Measurements from ENCODE around the gene CDK6. TPM values are rescaled to one million over a fixed set of nuclear protein-coding genes. Genes with fewer than 3 reads are reported as not detected.
"Not testable (repeated sequence)": the region's sequence is repeated elsewhere in the genome, so short reads cannot be mapped to it uniquely, and the experiment has no call there.

The CDK6 gene
- total RNA-seq, result 23.6 TPM
- long read RNA-seq, partial matches to known transcripts, result 4 of 7 reads
- long read RNA-seq, other reads (novel, unspliced or antisense), result 2 of 7 reads

GRCh38 chr7:92836489-92836999 lies at the start of gene CDK6:
TSS of gene CDK6 (minus strand) at chr7:92836573. CDS start at chr7:92833323, 3,250 bp downstream.
- ATAC-seq (peak; percentile 53), DNase-seq (ENCODE audit: missing footprints) (peak; percentile 78)
- intact Hi-C loops (cut with DNase I), result loop anchor here (2.0 to 10.0 kb wide), 3 partner anchors 46 to 312 kb away; partner anchors contain the start of genes PEX1 and RBM48

DNA sequence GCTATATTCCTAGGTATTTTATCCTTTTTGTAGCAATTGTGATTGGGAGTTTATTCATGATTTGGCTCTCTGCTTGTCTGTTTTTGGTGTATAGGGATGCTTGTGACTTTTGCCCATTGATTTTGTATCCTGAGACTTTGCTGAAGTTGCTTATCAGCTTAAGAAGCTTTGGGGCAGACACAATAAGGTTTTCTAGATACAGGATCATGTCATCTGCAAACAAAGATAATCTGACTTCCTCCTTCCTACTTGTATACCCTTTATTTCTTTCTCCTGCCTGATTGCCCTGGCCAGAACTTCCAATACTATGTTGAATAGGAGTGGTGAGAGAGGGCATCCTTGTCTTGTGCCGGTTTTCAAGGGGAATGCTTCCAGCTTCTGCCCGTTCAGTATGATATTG lies 49.7 kb upstream of the CDK6 start:
- intact Hi-C loops (cut with DNase I); DNase-seq (ENCODE audit: missing footprints); ATAC-seq: not testable (repeated sequence)

- DNase-seq (ENCODE audit: missing footprints) (no peak), ATAC-seq (no peak)
- intact Hi-C loops (cut with DNase I), result loop anchor here (5.0 kb wide), 2 partner anchors 47 to 262 kb away; partner anchors contain the start of gene CDK6
These were observed 47.8 kb upstream of the CDK6 start for GRCh38 chr7:92884218-92884617.

GRCh38 chr7:92882760-92883159 lies 46.4 kb upstream of the CDK6 start:
- ATAC-seq, result no peak
- intact Hi-C loops (cut with DNase I), result loop anchor here (5.0 kb wide), 2 partner anchors 45 to 260 kb away; partner anchors contain the start of gene CDK6
- DNase-seq (ENCODE audit: missing footprints), result no peak

GRCh38 chr7:92881091-92881485 lies 44.7 kb upstream of the CDK6 start:
- no peak for ATAC-seq
- intact Hi-C loops (cut with DNase I), result loop anchor here (5.0 kb wide), 2 partner anchors 44 to 259 kb away; partner anchors contain the start of gene CDK6
- DNase-seq (ENCODE audit: missing footprints), result no peak

DNA sequence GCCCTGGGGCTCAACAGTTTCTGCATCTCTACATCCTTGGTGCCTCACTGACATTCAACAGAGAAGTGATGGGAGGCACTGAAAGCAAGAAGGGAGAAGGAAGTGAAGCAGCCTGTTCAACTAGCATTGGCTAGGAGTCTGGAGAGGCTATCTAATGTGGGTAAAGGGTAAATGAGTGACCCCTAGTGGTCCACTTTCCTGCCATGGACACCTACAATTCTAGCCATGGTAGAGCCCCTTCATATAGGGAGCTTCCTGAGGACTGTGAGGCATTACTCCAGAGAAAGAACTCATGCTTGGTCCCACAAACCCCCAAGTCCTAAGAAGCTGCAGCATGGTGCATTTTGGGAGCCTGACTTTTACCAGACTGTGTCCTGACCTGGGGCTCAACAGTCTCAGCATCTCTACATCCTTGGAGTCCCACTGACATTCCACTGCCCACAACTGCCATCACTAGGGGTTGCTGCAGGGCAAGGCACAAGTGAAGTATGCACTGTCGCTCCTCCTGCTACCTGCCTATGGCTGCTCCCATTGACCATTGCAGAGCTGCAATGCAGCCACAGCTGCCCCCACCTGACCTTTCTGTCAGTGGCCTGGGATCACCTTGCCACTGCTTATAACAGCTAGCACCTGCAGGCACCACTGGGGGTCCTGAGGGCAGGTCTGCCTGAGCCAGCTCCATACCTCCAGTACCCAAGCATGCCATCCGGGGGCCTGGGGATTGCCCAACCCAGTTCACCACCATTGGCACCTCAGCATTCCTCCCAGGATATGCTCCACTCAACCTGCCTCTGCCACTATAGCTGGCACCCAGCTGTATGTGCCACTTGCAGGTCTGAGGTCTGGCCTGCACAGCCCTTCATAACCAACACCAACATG lies 44.1 kb upstream of the CDK6 start:
- ATAC-seq (peak; percentile 34), DNase-seq (ENCODE audit: missing footprints) (no peak)
- intact Hi-C loops (cut with DNase I), result loop anchor here (5.0 kb wide), 2 partner anchors 43 to 258 kb away; partner anchors contain the start of gene CDK6

GRCh38 chr7:92877367-92877766 lies 41.0 kb upstream of the CDK6 start:
- DNase-seq (ENCODE audit: missing footprints) (no peak), ATAC-seq (no peak)
- intact Hi-C loops (cut with DNase I), result loop anchor here (10.0 kb wide), 1 partner anchor 177 kb away; no protein-coding TSS in a partner anchor

DNA sequence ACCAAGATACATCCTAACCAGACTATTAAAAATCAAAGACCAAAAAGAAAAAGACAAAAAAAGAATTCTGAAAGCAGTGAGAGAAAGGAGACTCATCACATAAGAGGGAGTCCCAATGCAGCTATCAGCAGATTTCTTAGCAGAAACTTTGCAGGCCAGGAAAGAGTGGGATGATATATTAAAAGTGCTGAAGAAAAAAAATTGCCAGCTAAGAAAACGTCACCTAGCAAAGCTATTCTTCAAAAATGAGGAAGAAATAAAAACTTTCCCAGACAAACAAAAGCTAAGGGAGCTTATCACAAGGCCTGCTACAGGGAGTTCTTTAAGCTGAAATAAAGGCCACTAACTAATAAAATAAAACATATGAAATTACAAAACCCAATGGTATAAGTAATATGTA lies 40.5 kb upstream of the CDK6 start:
- DNase-seq (ENCODE audit: missing footprints) (no peak), ATAC-seq (no peak)
- intact Hi-C loops (cut with DNase I), result loop anchor here (10.0 kb wide), 1 partner anchor 178 kb away; no protein-coding TSS in a partner anchor

DNA sequence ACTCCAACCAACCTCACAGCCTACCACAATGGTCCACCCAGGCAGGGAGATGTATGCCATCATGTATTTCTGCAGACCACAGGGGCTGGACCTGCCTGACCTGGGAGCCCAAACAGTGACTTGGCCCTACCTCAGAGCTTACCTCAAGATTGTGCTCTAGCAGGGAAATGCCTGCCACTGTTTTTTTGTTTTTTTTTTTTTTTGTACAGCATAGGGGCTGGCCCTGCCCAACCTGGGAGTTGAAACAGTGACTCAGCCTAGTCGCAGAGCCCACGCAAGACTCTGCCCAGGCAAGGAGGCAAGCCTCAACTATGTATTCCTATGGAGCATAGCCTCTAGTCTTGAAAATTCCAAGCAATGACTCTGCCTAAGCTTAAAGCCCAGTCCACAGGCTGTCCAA lies 39.3 kb upstream of the CDK6 start:
- no peak for ATAC-seq
- no peak for DNase-seq (ENCODE audit: missing footprints)
- intact Hi-C loops (cut with DNase I), result loop anchor here (10.0 kb wide), 1 partner anchor 179 kb away; no protein-coding TSS in a partner anchor

GRCh38 chr7:92875173-92875572 lies 38.8 kb upstream of the CDK6 start:
- intact Hi-C loops (cut with DNase I), result loop anchor here (10.0 kb wide), 1 partner anchor 180 kb away; no protein-coding TSS in a partner anchor
- no peak for DNase-seq (ENCODE audit: missing footprints)
- ATAC-seq, result no peak

DNA sequence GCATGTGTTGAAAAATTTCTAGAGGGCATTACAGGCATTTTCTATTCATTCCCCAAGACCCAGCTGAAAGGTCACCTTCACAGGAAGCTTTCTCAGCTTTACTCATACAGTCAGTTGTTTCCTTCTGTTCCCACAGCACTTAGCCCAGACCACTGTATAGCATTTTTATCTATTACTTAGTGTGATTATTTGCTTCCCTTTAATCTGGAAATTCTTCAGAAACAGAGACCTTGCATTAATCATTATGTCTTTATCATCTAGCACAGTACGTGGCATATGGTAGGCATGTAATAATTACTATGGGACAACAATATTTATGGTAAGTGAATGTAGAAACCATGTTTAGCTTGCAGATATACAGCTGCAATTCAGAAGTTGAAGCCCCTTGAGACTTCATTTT lies 38.2 kb upstream of the CDK6 start:
- ATAC-seq (no peak), DNase-seq (ENCODE audit: missing footprints) (no peak)
- intact Hi-C loops (cut with DNase I), result loop anchor here (10.0 kb wide), 1 partner anchor 180 kb away; no protein-coding TSS in a partner anchor

DNA sequence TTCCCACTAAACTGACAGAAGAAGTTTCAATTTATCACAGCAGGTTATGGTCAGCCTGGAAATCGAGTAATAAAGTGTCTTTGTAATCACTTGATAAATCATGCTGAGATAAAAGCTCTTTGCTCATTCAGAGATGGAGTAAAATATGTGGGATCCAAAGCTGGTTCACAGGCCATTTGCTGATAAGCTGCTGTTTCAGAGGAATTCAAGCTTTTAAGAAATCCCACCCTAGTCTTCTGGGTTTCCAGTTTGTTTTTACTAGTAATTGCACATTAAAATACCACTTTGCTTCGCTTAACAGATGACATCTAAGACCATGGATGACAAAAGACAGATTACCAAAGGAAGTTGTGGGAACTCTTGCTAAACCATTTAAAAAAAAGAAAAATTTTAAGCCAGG lies 37.4 kb upstream of the CDK6 start:
- intact Hi-C loops (cut with DNase I), result loop anchor here (10.0 kb wide), 1 partner anchor 181 kb away; no protein-coding TSS in a partner anchor
- DNase-seq (ENCODE audit: missing footprints) (no peak), ATAC-seq (no peak)

- ATAC-seq (no peak), DNase-seq (ENCODE audit: missing footprints) (no peak)
- intact Hi-C loops (cut with DNase I), result loop anchor here (10.0 kb wide), 1 partner anchor 182 kb away; no protein-coding TSS in a partner anchor
These were observed 36.3 kb upstream of the CDK6 start for GRCh38 chr7:92872701-92873100.

GRCh38 chr7:92868683-92869293 lies 32.4 kb upstream of the CDK6 start:
- intact Hi-C loops (cut with DNase I), result no loop called here
- DNase-seq (ENCODE audit: missing footprints) (no peak), ATAC-seq (no peak)

GRCh38 chr7:92864169-92864568 lies 27.8 kb upstream of the CDK6 start:
- intact Hi-C loops (cut with DNase I); DNase-seq (ENCODE audit: missing footprints); ATAC-seq: not testable (repeated sequence)

DNA sequence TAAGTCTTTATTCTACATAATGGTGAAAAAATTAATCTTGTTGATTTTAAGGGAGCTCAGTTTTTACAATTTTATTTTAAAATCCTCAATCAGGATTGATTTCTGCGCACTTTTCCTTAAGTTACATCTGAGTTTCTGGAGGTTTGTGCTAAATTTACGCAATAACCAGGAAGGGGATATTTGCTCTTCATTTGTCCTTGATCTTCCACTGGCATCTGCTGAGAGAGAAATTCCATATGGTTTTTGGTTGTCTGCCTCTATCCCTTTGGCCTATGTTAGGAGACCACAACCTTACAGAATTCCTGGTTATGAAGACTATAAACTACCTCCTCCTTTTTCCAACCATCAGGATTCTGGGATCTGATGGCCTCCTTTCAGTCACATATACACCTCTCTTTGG lies 20.1 kb upstream of the CDK6 start:
- intact Hi-C loops (cut with DNase I), result no loop called here
- ATAC-seq (no peak), DNase-seq (ENCODE audit: missing footprints) (no peak)

GRCh38 chr7:92854501-92855238 lies 18.3 kb upstream of the CDK6 start:
- ATAC-seq (no peak), DNase-seq (ENCODE audit: missing footprints) (no peak)
- intact Hi-C loops (cut with DNase I), result no loop called here

DNA sequence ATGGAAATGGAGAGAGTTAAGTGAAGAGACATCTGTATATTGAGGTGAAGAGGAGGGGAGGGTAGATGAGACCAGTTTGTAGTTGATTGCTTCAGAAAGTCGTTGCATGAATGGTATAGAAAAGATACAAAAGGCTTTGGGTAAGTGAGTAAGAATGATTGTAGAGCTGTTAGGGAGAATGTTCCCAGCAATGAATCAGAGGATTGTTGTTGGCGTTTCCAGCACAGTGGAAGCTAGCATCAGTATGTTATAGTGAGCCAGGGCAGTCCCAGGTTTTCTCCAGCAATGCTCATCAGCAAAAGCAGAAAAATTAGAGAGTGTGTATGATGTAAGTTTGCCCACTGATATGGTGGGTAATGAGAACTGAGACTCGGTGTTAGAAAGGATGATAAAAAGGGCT lies 15.4 kb upstream of the CDK6 start:
- intact Hi-C loops (cut with DNase I), result no loop called here
- no peak for ATAC-seq
- no peak for DNase-seq (ENCODE audit: missing footprints)
